Measurements from ENCODE around the gene KIF2A. TPM values are rescaled to one million over a fixed set of nuclear protein-coding genes. Genes with fewer than 3 reads are reported as not detected.

KIF2A gene
- total and polyA plus RNA-seq, 2 donors (not counting 3 experiments of a cell fraction or from before 2014, with no cell fraction given), result 17.1 to 65.1 TPM

- Histone ChIP-seq H3K9me3 (replicated peaks; ENCODE audit: control insufficient read depth, insufficient read depth, low read length) (no peaks in the 10 kb centered on the region), H2AFZ (ENCODE audit: low read depth, low read length) (no peak overlapping the region), H3K79me2 (ENCODE audit: control insufficient read depth, insufficient read depth, low read length) (no peaks in the 10 kb centered on the region), H3K27me3 (ENCODE audit: control insufficient read depth in 2 of 2, insufficient read depth in 2 of 2, low read length in 2 of 2) (no peaks in the 10 kb centered on the region), H3K9ac (replicated peaks; ENCODE audit: extremely low read depth, insufficient read depth, low read length) (no peak overlapping the region), H4K20me1 (replicated peaks; ENCODE audit: control insufficient read depth, extremely low read depth, insufficient read depth, low read length) (no peaks in the 10 kb centered on the region), H3K9me1 (replicated peaks; ENCODE audit: control insufficient read depth, extremely low read depth, insufficient read depth, low read length) (no peaks in the 10 kb centered on the region), H3K4me3 (replicated peaks in 1 of 3; ENCODE audit: insufficient read depth in 1 of 3, low read depth in 1 of 3, low read length in 3 of 3) (no peak overlapping the region), H3K36me3 (ENCODE audit: control insufficient read depth in 2 of 2, extremely low read depth in 1 of 2, insufficient read depth in 2 of 2, low read length in 2 of 2) (peaks cover 14 to 24% of the 10 kb centered on the region in 2 experiments), H3K27ac (ENCODE audit: insufficient read depth, low read depth, low read length) (no peak overlapping the region), H3K4me1 (ENCODE audit: control insufficient read depth, extremely low read depth, insufficient read depth, low read length) (no peaks in the 10 kb centered on the region), H3K4me2 (ENCODE audit: insufficient read depth, low read length) (no peak overlapping the region)
- no TSS peak for BruUV-seq (replicated peaks)
- POLR2A ChIA-PET, result no interaction called here
- dilution Hi-C loops (cut with MboI; ENCODE audit: extremely low pct_ligation_motif_present, low sequenced_read_pairs), result no loop called here
- intact Hi-C loops (cut with micrococcal nuclease), result no loop called here
- no peak for FAIRE-seq
- no peak for DNase-seq (ENCODE audit: low read depth, low spot score)
- no peak for TF ChIP-seq CTCF (IDR thresholded peaks at IDR 0.05; ENCODE audit: extremely low read depth in 1 of 2, insufficient read depth in 1 of 2, low read depth in 1 of 2, low read length in 2 of 2)
- TF ChIP-seq JUN (IDR thresholded peaks at IDR 0.05; ENCODE audit: borderline replicate concordance, insufficient read depth, insufficient read length, low read depth), result no peak
- no peak for TF ChIP-seq MAX (IDR thresholded peaks at IDR 0.05; ENCODE audit: insufficient read depth, insufficient read length)
- CTCF ChIA-PET, result no interaction called here
Observed at GRCh38 chr5:62375627-62376026, 69.6 kb downstream of the KIF2A start.

GRCh38 chr5:62376064-62376463, 70.1 kb downstream of the KIF2A start:
- TF ChIP-seq POLR2A (IDR thresholded peaks at IDR 0.05; ENCODE audit: low read depth, low read length) (no peak), CTCF (IDR thresholded peaks at IDR 0.05; ENCODE audit: extremely low read depth in 1 of 2, insufficient read depth in 1 of 2, low read depth in 1 of 2, low read length in 2 of 2) (no peak), FOS (IDR thresholded peaks at IDR 0.05; ENCODE audit: borderline replicate concordance, insufficient read depth, low read length) (no peak), JUN (IDR thresholded peaks at IDR 0.05; ENCODE audit: borderline replicate concordance, insufficient read depth, insufficient read length, low read depth) (no peak), GATA2 (IDR thresholded peaks at IDR 0.05; ENCODE audit: insufficient read depth, insufficient read length, low read depth, low read length) (no peak)
- no peaks in the 10 kb centered on the region for H3K9me1 ChIP-seq (replicated peaks; ENCODE audit: control insufficient read depth, extremely low read depth, insufficient read depth, low read length)
- no peak overlapping the region for H3K27ac ChIP-seq (ENCODE audit: insufficient read depth, low read depth, low read length)
- no peaks in the 10 kb centered on the region for H3K9me3 ChIP-seq (replicated peaks; ENCODE audit: control insufficient read depth, insufficient read depth, low read length)
- H3K36me3 ChIP-seq (ENCODE audit: control insufficient read depth in 2 of 2, extremely low read depth in 1 of 2, insufficient read depth in 2 of 2, low read length in 2 of 2), result peaks cover 16 to 26% of the 10 kb centered on the region in 2 experiments
- no peak overlapping the region for H3K4me2 ChIP-seq (ENCODE audit: insufficient read depth, low read length)
- no peak overlapping the region for H3K4me3 ChIP-seq (replicated peaks in 1 of 3; ENCODE audit: insufficient read depth in 1 of 3, low read depth in 1 of 3, low read length in 3 of 3)
- no peaks in the 10 kb centered on the region for H3K4me1 ChIP-seq (ENCODE audit: control insufficient read depth, extremely low read depth, insufficient read depth, low read length)
- intact Hi-C loops (cut with micrococcal nuclease), result no loop called here
- no peaks in the 10 kb centered on the region for H3K79me2 ChIP-seq (ENCODE audit: control insufficient read depth, insufficient read depth, low read length)
- dilution Hi-C loops (cut with MboI; ENCODE audit: extremely low pct_ligation_motif_present, low sequenced_read_pairs), result no loop called here
- POLR2A ChIA-PET, result no interaction called here
- CTCF ChIA-PET, result no interaction called here
- no peaks in the 10 kb centered on the region for H3K27me3 ChIP-seq (ENCODE audit: control insufficient read depth in 2 of 2, insufficient read depth in 2 of 2, low read length in 2 of 2)
- FAIRE-seq (no peak), DNase-seq (ENCODE audit: low read depth, low spot score) (no peak)
- H4K20me1 ChIP-seq (replicated peaks; ENCODE audit: control insufficient read depth, extremely low read depth, insufficient read depth, low read length), result no peaks in the 10 kb centered on the region
- no TSS peak for BruUV-seq (replicated peaks)
- no peak overlapping the region for H3K9ac ChIP-seq (replicated peaks; ENCODE audit: extremely low read depth, insufficient read depth, low read length)
- no peak overlapping the region for H2AFZ ChIP-seq (ENCODE audit: low read depth, low read length)

All from endothelial cell of umbilical vein (primary cell).